K562 (cell line): ENCODE results near the gene LZTR1.

Source experiments
- ARNT ChIP-seq, 2 experiments: fragments of 450-650 bp; IDR thresholded peaks; 2 replicates each; pipeline ENCODE4 v1.6.1; 2016; ENCODE audit warnings: mild to moderate bottlenecking in 1 of 2
- CTCF ChIP-seq, 3 experiments: IDR thresholded peaks in 2 of 3; conservative IDR thresholded peaks in 1 of 3; 2 replicates each; pipeline ENCODE4 v1.5.1; 2011 to 2012; ENCODE audit warnings: low read length in 3 of 3, mild to moderate bottlenecking in 3 of 3, control low read depth in 2 of 3, improper control_type of control experiment in 1 of 3, inconsistent platforms in 1 of 3, low read depth in 1 of 3, mixed read lengths in 1 of 3, moderate library complexity in 1 of 3; ENCODE audit not compliant: insufficient read depth in 2 of 3
- ETV6 ChIP-seq, 3 experiments: fragments of 150-350 bp in 1 of 3; sonication (generic) in 1 of 3; formaldehyde crosslinking in 1 of 3; IDR thresholded peaks; 2 replicates each; pipeline versions ENCODE4 v1.6.1 to v1.8.0; 2014 to 2022; ENCODE audit warnings: borderline replicate concordance in 2 of 3, low read depth in 2 of 3, antibody characterized with exemption in 1 of 3, low read length in 1 of 3, mild to moderate bottlenecking in 1 of 3, missing genetic modification reagents in 1 of 3
- EZH2 ChIP-seq: IDR thresholded peaks from 2 replicates; pipeline ENCODE4 v1.6.1; 2012; ENCODE audit warnings: low read depth, mild to moderate bottlenecking, inconsistent platforms, low read length, borderline replicate concordance
- GABPA ChIP-seq: fragments of 200-800 bp; sonication (Bioruptor generic); conservative IDR thresholded peaks from 2 replicates; pipeline ENCODE4 v1.6.1; 2016; ENCODE audit warnings: low read depth, missing genetic modification characterization, missing compliant biosample characterization
- MECOM ChIP-seq: fragments of 250-450 bp; sonication (Bioruptor Pico); IDR thresholded peaks from 2 replicates; pipeline ENCODE4 v1.8.0; 2022; ENCODE audit warnings: inconsistent platforms
- NR1H2 ChIP-seq: sonication (generic); formaldehyde crosslinking; IDR thresholded peaks from 2 replicates; pipeline ENCODE4 v1.4.0; 2020; ENCODE audit warnings: mild to moderate bottlenecking, missing genetic modification reagents
- SIN3A ChIP-seq, 2 experiments: fragments of 150-350 bp in 1 of 2; IDR thresholded peaks; 2 replicates each; pipeline ENCODE4 v1.6.1; 2011 to 2016; ENCODE audit warnings: borderline replicate concordance in 2 of 2, low read depth in 2 of 2, low read length in 2 of 2, mild to moderate bottlenecking in 2 of 2, moderate library complexity in 2 of 2; ENCODE audit not compliant: control insufficient read depth in 1 of 2
- SMAD2 ChIP-seq: fragments of 150-350 bp; IDR thresholded peaks from 2 replicates; pipeline ENCODE4 v1.6.1; 2014; ENCODE audit warnings: low read depth, mild to moderate bottlenecking, low read length
- TAF15 ChIP-seq: fragments of 200-400 bp; formaldehyde crosslinking; IDR thresholded peaks from 2 replicates; pipeline ENCODE4 v1.6.1; 2017; ENCODE audit warnings: mild to moderate bottlenecking, low read depth, low read length, moderate library complexity
- WHSC1 ChIP-seq: IDR thresholded peaks from one replicate; pipeline ENCODE4 v1.6.1; 2012; ENCODE audit warnings: low read length, control low read depth, inconsistent platforms
- TF ChIP-seq, protein P1 (sequence below): fragments of 450-650 bp; IDR thresholded peaks from 2 replicates; pipeline ENCODE4 v1.6.1; 2018; ENCODE audit not compliant: partially characterized antibody

GRCh38 chr22:21029486-21030025, 47.5 kb downstream of the LZTR1 start:
- no peak for TF ChIP-seq WHSC1
- TF ChIP-seq NR1H2 (CRISPR knock-in tag): no peak
- TF ChIP-seq GABPA (tag): no peak
- TF ChIP-seq EZH2: no peak
- TF ChIP-seq SIN3A (IDR thresholded peaks at IDR 0.05; ENCODE audit: borderline replicate concordance in 2 of 2, control insufficient read depth in 1 of 2, low read depth in 2 of 2, low read length in 2 of 2): no peak
- TF ChIP-seq, protein P1, sequence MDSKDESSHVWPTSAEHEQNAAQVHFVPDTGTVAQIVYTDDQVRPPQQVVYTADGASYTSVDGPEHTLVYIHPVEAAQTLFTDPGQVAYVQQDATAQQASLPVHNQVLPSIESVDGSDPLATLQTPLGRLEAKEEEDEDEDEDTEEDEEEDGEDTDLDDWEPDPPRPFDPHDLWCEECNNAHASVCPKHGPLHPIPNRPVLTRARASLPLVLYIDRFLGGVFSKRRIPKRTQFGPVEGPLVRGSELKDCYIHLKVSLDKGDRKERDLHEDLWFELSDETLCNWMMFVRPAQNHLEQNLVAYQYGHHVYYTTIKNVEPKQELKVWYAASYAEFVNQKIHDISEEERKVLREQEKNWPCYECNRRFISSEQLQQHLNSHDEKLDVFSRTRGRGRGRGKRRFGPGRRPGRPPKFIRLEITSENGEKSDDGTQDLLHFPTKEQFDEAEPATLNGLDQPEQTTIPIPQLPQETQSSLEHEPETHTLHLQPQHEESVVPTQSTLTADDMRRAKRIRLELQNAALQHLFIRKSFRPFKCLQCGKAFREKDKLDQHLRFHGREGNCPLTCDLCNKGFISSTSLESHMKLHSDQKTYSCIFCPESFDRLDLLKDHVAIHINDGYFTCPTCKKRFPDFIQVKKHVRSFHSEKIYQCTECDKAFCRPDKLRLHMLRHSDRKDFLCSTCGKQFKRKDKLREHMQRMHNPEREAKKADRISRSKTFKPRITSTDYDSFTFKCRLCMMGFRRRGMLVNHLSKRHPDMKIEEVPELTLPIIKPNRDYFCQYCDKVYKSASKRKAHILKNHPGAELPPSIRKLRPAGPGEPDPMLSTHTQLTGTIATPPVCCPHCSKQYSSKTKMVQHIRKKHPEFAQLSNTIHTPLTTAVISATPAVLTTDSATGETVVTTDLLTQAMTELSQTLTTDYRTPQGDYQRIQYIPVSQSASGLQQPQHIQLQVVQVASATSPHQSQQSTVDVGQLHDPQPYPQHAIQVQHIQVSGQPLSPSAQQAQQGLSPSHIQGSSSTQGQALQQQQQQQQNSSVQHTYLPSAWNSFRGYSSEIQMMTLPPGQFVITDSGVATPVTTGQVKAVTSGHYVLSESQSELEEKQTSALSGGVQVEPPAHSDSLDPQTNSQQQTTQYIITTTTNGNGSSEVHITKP: no peak
- TF ChIP-seq TAF15: no peak
- no peak for TF ChIP-seq ARNT (IDR thresholded peaks at IDR 0.05)
- TF ChIP-seq ETV6 (IDR thresholded peaks at IDR 0.05; ENCODE audit: borderline replicate concordance in 1 of 2, low read depth in 2 of 2, low read length in 1 of 2): no peak
- TF ChIP-seq ETV6 (CRISPR knock-in tag; IDR thresholded peaks at IDR 0.05; ENCODE audit: borderline replicate concordance): no peak
- TF ChIP-seq SMAD2: no peak
- no peak for TF ChIP-seq MECOM (CRISPR knock-in tag)
- no peak for TF ChIP-seq CTCF (IDR thresholded peaks at IDR 0.05 in 2 of 3, conservative IDR thresholded peaks at IDR 0.05 in 1 of 3; ENCODE audit: insufficient read depth in 2 of 3, low read depth in 1 of 3, low read length in 3 of 3)
